ENCODE measurements around the gene PCBP3.

PCBP3 gene

GRCh38 chr21:45735259-45736000 lies 91.9 kb downstream of the PCBP3 start:
- DNase-seq: no peak

- DNase-seq: no peak
Measured at GRCh38 chr21:45736042-45736689, 92.6 kb downstream of the PCBP3 start.

- no peak for DNase-seq
Measured at GRCh38 chr21:45736690-45737484, 93.4 kb downstream of the PCBP3 start.

GRCh38 chr21:45737485-45738166 lies 94.1 kb downstream of the PCBP3 start:
- DNase-seq: no peak

- no peak for DNase-seq
Measured at GRCh38 chr21:45739218-45740087, 95.9 kb downstream of the PCBP3 start.

GRCh38 chr21:45740088-45740440 lies 96.5 kb downstream of the PCBP3 start:
- DNase-seq: no peak

- DNase-seq: no peak
Measured at GRCh38 chr21:45740491-45741357, 97.2 kb downstream of the PCBP3 start.

GRCh38 chr21:45741691-45742090 lies 98.2 kb downstream of the PCBP3 start:
- DNase-seq: no peak

GRCh38 chr21:45742247-45742646 lies 98.7 kb downstream of the PCBP3 start:
- DNase-seq: no peak

- no peak for DNase-seq
Measured at GRCh38 chr21:45745256-45745655, 101.7 kb downstream of the PCBP3 start.

GRCh38 chr21:45747233-45747766 lies 103.8 kb downstream of the PCBP3 start:
- DNase-seq: no peak

- no peak for DNase-seq
Measured at GRCh38 chr21:45747802-45748445, 104.4 kb downstream of the PCBP3 start.

- DNase-seq: no peak
Measured at GRCh38 chr21:45748593-45748992, 105.1 kb downstream of the PCBP3 start.

GRCh38 chr21:45749974-45750373 lies 106.4 kb downstream of the PCBP3 start:
- no peak for DNase-seq

- no peak for DNase-seq
Measured at GRCh38 chr21:45750936-45751335, 107.4 kb downstream of the PCBP3 start.

GRCh38 chr21:45753445-45753844 lies 109.9 kb downstream of the PCBP3 start:
- no peak for DNase-seq

GRCh38 chr21:45756029-45756428 lies 112.5 kb downstream of the PCBP3 start:
- DNase-seq: no peak

GRCh38 chr21:45756669-45757068 lies 113.1 kb downstream of the PCBP3 start:
- no peak for DNase-seq

GRCh38 chr21:45761704-45762103 lies 118.2 kb downstream of the PCBP3 start:
- no peak for DNase-seq

GRCh38 chr21:45763074-45763473 lies 119.5 kb downstream of the PCBP3 start:
- DNase-seq: no peak

Data from T-helper 9 cell (primary cell).